ENCODE measurements around the gene PALLD.

PALLD gene

GRCh38 chr4:168486912-168487281 is 10.0 kb upstream of the PALLD start:
- no peak overlapping the region for H4K8ac ChIP-seq (ENCODE audit: low read depth, low read length)
- DNase-seq (ENCODE audit: low spot score) = no peak

GRCh38 chr4:168487282-168488035 is 9.4 kb upstream of the PALLD start:
- no peak overlapping the region for H4K8ac ChIP-seq (ENCODE audit: low read depth, low read length)
- H2BK15ac ChIP-seq (ENCODE audit: low read length) = no peak overlapping the region
- H3K36me3 ChIP-seq (replicated peaks in 1 of 2; ENCODE audit: control insufficient read depth in 2 of 2, insufficient read depth in 2 of 2, low read length in 2 of 2) = no peaks in the 10 kb centered on the region
- H3K79me1 ChIP-seq (ENCODE audit: low read depth, low read length) = no peaks in the 10 kb centered on the region
- no peak for DNase-seq (ENCODE audit: low spot score)
- no peak overlapping the region for H3K4ac ChIP-seq (ENCODE audit: low read length)
- H3K27me3 ChIP-seq (ENCODE audit: control insufficient read depth in 3 of 3, insufficient read depth in 3 of 3, low read depth in 1 of 3, low read length in 3 of 3) = no peaks in the 10 kb centered on the region
- no peak overlapping the region for H2AK5ac ChIP-seq (ENCODE audit: low read depth, low read length)
- no peak overlapping the region for H2BK12ac ChIP-seq (ENCODE audit: low read length)
- no peak overlapping the region for H2AFZ ChIP-seq (ENCODE audit: low read length)
- no peak overlapping the region for H3K18ac ChIP-seq (ENCODE audit: low read length)
- no peak overlapping the region for H3K23ac ChIP-seq (ENCODE audit: low read depth, low read length, poor library complexity)
- H4K91ac ChIP-seq (ENCODE audit: low read depth, low read length, poor library complexity) = no peak overlapping the region
- no peak overlapping the region for H3K4me2 ChIP-seq (ENCODE audit: insufficient read depth, low read length, poor library complexity, severe bottlenecking)
- H3K27ac ChIP-seq (replicated peaks; ENCODE audit: low read length) = no peak overlapping the region
- WGBS, 2 donors (ENCODE audit: extremely low coverage in 2 of 2, insufficient read length in 2 of 2, insufficient replicate concordance in 1 of 2) = 100% methylated on average over 1 of the region's 9 CpGs; no CpG with 5 or more reads in 1 of the 2 donors
- H3K4me1 ChIP-seq (ENCODE audit: control insufficient read depth in 2 of 2, insufficient read depth in 1 of 2, low read depth in 1 of 2, low read length in 2 of 2) = no peaks in the 10 kb centered on the region
- no peak overlapping the region for H2BK120ac ChIP-seq (ENCODE audit: low read depth, low read length)
- H3K14ac ChIP-seq (ENCODE audit: low read length) = no peak overlapping the region
- no peak overlapping the region for H2BK5ac ChIP-seq (ENCODE audit: low read length)
- H3K9ac ChIP-seq (ENCODE audit: low read depth, low read length, poor library complexity) = no peak overlapping the region
- H3K4me3 ChIP-seq (ENCODE audit: low read length in 2 of 2) = no peak overlapping the region
- H3K9me3 ChIP-seq (replicated peaks in 1 of 2; ENCODE audit: control insufficient read depth in 2 of 2, insufficient read depth in 1 of 2, low read depth in 1 of 2, low read length in 2 of 2) = no peaks in the 10 kb centered on the region

More at GRCh38 chr4:168486912-168487281, 10.0 kb upstream of the PALLD start:
- Histone ChIP-seq H3K36me3 (replicated peaks in 1 of 2; ENCODE audit: control insufficient read depth in 2 of 2, insufficient read depth in 2 of 2, low read length in 2 of 2) (no peaks in the 10 kb centered on the region), H3K4me1 (ENCODE audit: control insufficient read depth in 2 of 2, insufficient read depth in 1 of 2, low read depth in 1 of 2, low read length in 2 of 2) (no peaks in the 10 kb centered on the region), H2BK12ac (ENCODE audit: low read length) (no peak overlapping the region), H3K9ac (ENCODE audit: low read depth, low read length, poor library complexity) (no peak overlapping the region), H3K4me2 (ENCODE audit: insufficient read depth, low read length, poor library complexity, severe bottlenecking) (no peak overlapping the region), H2AK5ac (ENCODE audit: low read depth, low read length) (no peak overlapping the region), H2BK15ac (ENCODE audit: low read length) (no peak overlapping the region), H3K9me3 (replicated peaks in 1 of 2; ENCODE audit: control insufficient read depth in 2 of 2, insufficient read depth in 1 of 2, low read depth in 1 of 2, low read length in 2 of 2) (no peaks in the 10 kb centered on the region), H3K27ac (replicated peaks; ENCODE audit: low read length) (no peak overlapping the region), H2AFZ (ENCODE audit: low read length) (no peak overlapping the region), H3K4ac (ENCODE audit: low read length) (no peak overlapping the region), H3K23ac (ENCODE audit: low read depth, low read length, poor library complexity) (no peak overlapping the region), H3K14ac (ENCODE audit: low read length) (no peak overlapping the region), H2BK120ac (ENCODE audit: low read depth, low read length) (no peak overlapping the region), H3K79me1 (ENCODE audit: low read depth, low read length) (no peaks in the 10 kb centered on the region), H2BK5ac (ENCODE audit: low read length) (no peak overlapping the region), H3K18ac (ENCODE audit: low read length) (no peak overlapping the region), H3K4me3 (ENCODE audit: low read length in 2 of 2) (no peak overlapping the region), H4K91ac (ENCODE audit: low read depth, low read length, poor library complexity) (no peak overlapping the region), H3K27me3 (ENCODE audit: control insufficient read depth in 3 of 3, insufficient read depth in 3 of 3, low read depth in 1 of 3, low read length in 3 of 3) (no peaks in the 10 kb centered on the region)
- no CpG with 5 or more reads among the region's 1 CpG for WGBS, 2 donors (ENCODE audit: extremely low coverage in 2 of 2, insufficient read length in 2 of 2, insufficient replicate concordance in 1 of 2)

GRCh38 chr4:168488869-168489274 is 8.0 kb upstream of the PALLD start:
- Histone ChIP-seq H3K36me3 (replicated peaks in 1 of 2; ENCODE audit: control insufficient read depth in 2 of 2, insufficient read depth in 2 of 2, low read length in 2 of 2) (no peaks in the 10 kb centered on the region), H2BK120ac (ENCODE audit: low read depth, low read length) (no peak overlapping the region), H3K4ac (ENCODE audit: low read length) (no peak overlapping the region), H3K14ac (ENCODE audit: low read length) (no peak overlapping the region), H4K91ac (ENCODE audit: low read depth, low read length, poor library complexity) (no peak overlapping the region), H4K8ac (ENCODE audit: low read depth, low read length) (no peak overlapping the region), H3K18ac (ENCODE audit: low read length) (no peak overlapping the region), H3K79me1 (ENCODE audit: low read depth, low read length) (no peaks in the 10 kb centered on the region), H2AK5ac (ENCODE audit: low read depth, low read length) (no peak overlapping the region), H3K4me1 (ENCODE audit: control insufficient read depth in 2 of 2, insufficient read depth in 1 of 2, low read depth in 1 of 2, low read length in 2 of 2) (no peaks in the 10 kb centered on the region), H2BK15ac (ENCODE audit: low read length) (no peak overlapping the region), H2BK5ac (ENCODE audit: low read length) (no peak overlapping the region), H3K4me2 (ENCODE audit: insufficient read depth, low read length, poor library complexity, severe bottlenecking) (no peak overlapping the region), H3K9me3 (replicated peaks in 1 of 2; ENCODE audit: control insufficient read depth in 2 of 2, insufficient read depth in 1 of 2, low read depth in 1 of 2, low read length in 2 of 2) (no peaks in the 10 kb centered on the region), H3K4me3 (ENCODE audit: low read length in 2 of 2) (no peak overlapping the region), H3K27me3 (ENCODE audit: control insufficient read depth in 3 of 3, insufficient read depth in 3 of 3, low read depth in 1 of 3, low read length in 3 of 3) (no peaks in the 10 kb centered on the region), H2BK12ac (ENCODE audit: low read length) (no peak overlapping the region), H3K27ac (replicated peaks; ENCODE audit: low read length) (no peak overlapping the region), H3K9ac (ENCODE audit: low read depth, low read length, poor library complexity) (no peak overlapping the region), H2AFZ (ENCODE audit: low read length) (no peak overlapping the region), H3K23ac (ENCODE audit: low read depth, low read length, poor library complexity) (no peak overlapping the region)
- no CpG with 5 or more reads among the region's 3 CpGs for WGBS, 2 donors (ENCODE audit: extremely low coverage in 2 of 2, insufficient read length in 2 of 2, insufficient replicate concordance in 1 of 2)
- DNase-seq (ENCODE audit: low spot score) = no peak

GRCh38 chr4:168489616-168490015 is 7.2 kb upstream of the PALLD start:
- Histone ChIP-seq H3K23ac (ENCODE audit: low read depth, low read length, poor library complexity) (no peak overlapping the region), H2BK12ac (ENCODE audit: low read length) (no peak overlapping the region), H4K8ac (ENCODE audit: low read depth, low read length) (no peak overlapping the region), H2AFZ (ENCODE audit: low read length) (no peak overlapping the region), H3K9me3 (replicated peaks in 1 of 2; ENCODE audit: control insufficient read depth in 2 of 2, insufficient read depth in 1 of 2, low read depth in 1 of 2, low read length in 2 of 2) (no peaks in the 10 kb centered on the region), H4K91ac (ENCODE audit: low read depth, low read length, poor library complexity) (no peak overlapping the region), H3K9ac (ENCODE audit: low read depth, low read length, poor library complexity) (no peak overlapping the region), H3K27ac (replicated peaks; ENCODE audit: low read length) (no peak overlapping the region), H3K18ac (ENCODE audit: low read length) (no peak overlapping the region), H2BK5ac (ENCODE audit: low read length) (no peak overlapping the region), H3K4me3 (ENCODE audit: low read length in 2 of 2) (no peak overlapping the region), H3K4me2 (ENCODE audit: insufficient read depth, low read length, poor library complexity, severe bottlenecking) (no peak overlapping the region), H2BK120ac (ENCODE audit: low read depth, low read length) (no peak overlapping the region), H3K14ac (ENCODE audit: low read length) (no peak overlapping the region), H3K4ac (ENCODE audit: low read length) (no peak overlapping the region), H3K4me1 (ENCODE audit: control insufficient read depth in 2 of 2, insufficient read depth in 1 of 2, low read depth in 1 of 2, low read length in 2 of 2) (no peaks in the 10 kb centered on the region), H3K79me1 (ENCODE audit: low read depth, low read length) (no peaks in the 10 kb centered on the region), H3K27me3 (ENCODE audit: control insufficient read depth in 3 of 3, insufficient read depth in 3 of 3, low read depth in 1 of 3, low read length in 3 of 3) (no peaks in the 10 kb centered on the region), H2BK15ac (ENCODE audit: low read length) (no peak overlapping the region), H2AK5ac (ENCODE audit: low read depth, low read length) (no peak overlapping the region), H3K36me3 (replicated peaks in 1 of 2; ENCODE audit: control insufficient read depth in 2 of 2, insufficient read depth in 2 of 2, low read length in 2 of 2) (no peaks in the 10 kb centered on the region)
- WGBS, 2 donors (ENCODE audit: extremely low coverage in 2 of 2, insufficient read length in 2 of 2, insufficient replicate concordance in 1 of 2) = no CpG with 5 or more reads among the region's 1 CpG
- DNase-seq (ENCODE audit: low spot score) = no peak

Data from neuronal stem cell (in vitro differentiated cells).